HepG2 (cell line): ENCODE data around the gene MGMT. TPM values are rescaled to one million over a fixed set of nuclear protein-coding genes. Genes with fewer than 3 reads are reported as not detected.

ENCODE experiments used
- ATAC-seq: fragments of 200-7000 bp; cut with Tn5 transposase; 3 replicates; pipeline ENCODE4 v1.9.1; 2020; ENCODE audit warnings: mild to moderate bottlenecking, moderate library complexity
- BruUV-seq: library from RNA; stranded (reverse); fragments of 400-500 nt; replicated peaks from 2 replicates; lab custom pipeline; 2021; lab: Mats Ljungman, UMichigan
- CTCF ChIA-PET: fragments of 300-600 bp; formaldehyde crosslinking; extraction: SDS; loops from one replicate; lab custom pipeline; 2021; ENCODE audit warnings: low total read pairs, inconsistent platforms, low intra/inter-chr PET ratio; lab: Yijun Ruan, JAX
- POLR2A ChIA-PET: fragments of 350-600 bp; sonication (Branson Sonifier 250); formaldehyde crosslinking; loops from one replicate; lab custom pipeline; 2020; ENCODE audit warnings: antibody characterized with exemption, inconsistent platforms; lab: Yijun Ruan, JAX
- DNase-seq: peaks from one replicate; pipeline ENCODE4 v3.0.0-alpha.2; 2015; ENCODE audit warnings: low spot score
- FAIRE-seq: peaks from 3 replicates; lab custom pipeline; 2011; peaks lifted over from hg19 to GRCh38; lab: Jason Lieb, UNC
- H2AFZ ChIP-seq: one replicate; pipeline ENCODE4 v1.6.1; 2011; ENCODE audit warnings: low read length, inconsistent platforms
- H3K27ac ChIP-seq: fragments of 300-600 bp; 3 replicates; pipeline ENCODE4 v1.8.0; 2011; ENCODE audit warnings: mixed run types, mild to moderate bottlenecking, mixed read lengths, low read length, inconsistent platforms; ENCODE audit not compliant: insufficient read depth; ENCODE audit errors: extremely low read length
- H3K27me3 ChIP-seq, 2 experiments: fragments of 200-600 bp in 1 of 2; 2 replicates in 1 of 2; 3 replicates in 1 of 2; pipeline versions ENCODE4 v1.6.0 to v1.8.0; 2011; ENCODE audit warnings: low read length in 2 of 2, mild to moderate bottlenecking in 2 of 2, moderate library complexity in 2 of 2, inconsistent platforms in 1 of 2; ENCODE audit not compliant: insufficient read depth in 2 of 2, control insufficient read depth in 1 of 2
- H3K36me3 ChIP-seq, 2 experiments: fragments of 200-600 bp in 1 of 2; replicated peaks in 1 of 2; 2 replicates in 1 of 2; 3 replicates in 1 of 2; pipeline versions ENCODE4 v1.5.1 to v1.8.0; 2011; ENCODE audit warnings: low read length in 2 of 2, inconsistent platforms in 1 of 2; ENCODE audit not compliant: insufficient read depth in 2 of 2, control insufficient read depth in 1 of 2
- H3K4me1 ChIP-seq: 2 replicates; pipeline ENCODE4 v1.5.1; 2012; ENCODE audit warnings: low read length, inconsistent platforms; ENCODE audit not compliant: insufficient read depth
- H3K4me2 ChIP-seq: 2 replicates; pipeline ENCODE4 v1.6.0; 2011; ENCODE audit warnings: low read depth, low read length, inconsistent platforms
- H3K4me3 ChIP-seq, 3 experiments: fragments of 200-600 bp in 1 of 3; sonication (generic), shearing (Covaris generic) in 1 of 3; replicated peaks in 1 of 3; 2 replicates each; pipeline ENCODE4 v1.5.1; 2011 to 2016; ENCODE audit warnings: low read length in 3 of 3, inconsistent platforms in 2 of 3, low read depth in 2 of 3, mild to moderate bottlenecking in 2 of 3, control low read depth in 1 of 3, mixed read lengths in 1 of 3; ENCODE audit not compliant: insufficient read depth in 1 of 3
- H3K79me2 ChIP-seq: one replicate; pipeline ENCODE4 v1.6.1; 2011; ENCODE audit warnings: low read length, inconsistent platforms; ENCODE audit not compliant: insufficient read depth
- H3K9ac ChIP-seq: 2 replicates; pipeline ENCODE4 v1.6.0; 2011; ENCODE audit warnings: mild to moderate bottlenecking, low read depth, low read length, inconsistent platforms; ENCODE audit not compliant: insufficient read depth
- H3K9me3 ChIP-seq: 2 replicates; pipeline ENCODE4 v1.5.1; 2012; ENCODE audit warnings: mild to moderate bottlenecking, low read length
- H4K20me1 ChIP-seq: 2 replicates; pipeline ENCODE4 v1.6.0; 2011; ENCODE audit warnings: inconsistent platforms, mild to moderate bottlenecking, low read length, moderate library complexity; ENCODE audit not compliant: insufficient read depth
- ARID5B ChIP-seq: IDR thresholded peaks from 2 replicates; pipeline ENCODE4 v1.4.0; 2020; ENCODE audit warnings: mild to moderate bottlenecking, missing genetic modification reagents
- BHLHE40 ChIP-seq: IDR thresholded peaks from 2 replicates; pipeline ENCODE4 v1.6.1; 2011; ENCODE audit warnings: low read length, improper control_type of control experiment
- CREM ChIP-seq, 2 experiments: sonication (generic) in 1 of 2; formaldehyde crosslinking in 1 of 2; IDR thresholded peaks; 2 replicates each; pipeline versions ENCODE4 v1.4.0 to v1.6.1; 2016 to 2020; ENCODE audit warnings: antibody characterized with exemption in 1 of 2, mild to moderate bottlenecking in 1 of 2, missing genetic modification reagents in 1 of 2
- FOXA3 ChIP-seq: IDR thresholded peaks from 2 replicates; pipeline ENCODE4 v1.6.1; 2016; ENCODE audit warnings: missing genetic modification reagents, missing compliant biosample characterization
- FOXO1 ChIP-seq: sonication (generic); formaldehyde crosslinking; IDR thresholded peaks from 2 replicates; pipeline ENCODE4 v1.4.0; 2020; ENCODE audit warnings: missing genetic modification reagents
- POGZ ChIP-seq: sonication (generic); formaldehyde crosslinking; IDR thresholded peaks from 2 replicates; pipeline ENCODE4 v1.4.0; 2020; ENCODE audit warnings: mild to moderate bottlenecking, missing genetic modification reagents
- RARA ChIP-seq: IDR thresholded peaks from 2 replicates; pipeline ENCODE4 v1.6.1; 2016; ENCODE audit warnings: missing genetic modification reagents, missing compliant biosample characterization
- SALL1 ChIP-seq: sonication (generic); formaldehyde crosslinking; IDR thresholded peaks from 2 replicates; pipeline ENCODE4 v1.8.0; 2022; ENCODE audit warnings: mild to moderate bottlenecking, missing genetic modification reagents
- TBL1XR1 ChIP-seq: fragments of 150-350 bp; IDR thresholded peaks from 2 replicates; pipeline ENCODE4 v1.6.1; 2014; ENCODE audit warnings: borderline replicate concordance, low read length; ENCODE audit not compliant: partially characterized antibody
- TEAD3 ChIP-seq: optimal IDR thresholded peaks from 2 replicates; pipeline ENCODE3; 2016; ENCODE audit warnings: borderline replicate concordance
- TFE3 ChIP-seq: IDR thresholded peaks from 2 replicates; pipeline ENCODE4 v1.6.1; 2016
- ZNF781 ChIP-seq: sonication (generic); formaldehyde crosslinking; IDR thresholded peaks from 2 replicates; pipeline ENCODE4 v1.5.1; 2020; ENCODE audit warnings: borderline replicate concordance, mild to moderate bottlenecking, missing genetic modification reagents; ENCODE audit errors: not compliant biosample characterization
- WGBS: methylation state at CpG from one replicate; pipeline ENCODE4 v1.1.6; 2017; ENCODE audit warnings: low lambda C conversion rate; 5-methylcytosine and 5-hydroxymethylcytosine counted together
- in situ Hi-C: cut with HindIII; loops from 2 replicates; pipeline ENCODE4 v1.10.0; 2017; ENCODE audit warnings: low pct_unique_long_range_greater_than_20kb; ENCODE audit not compliant: extremely low pct_ligation_motif_present
- intact Hi-C: fragments of 100-400 bp; cut with micrococcal nuclease; formaldehyde crosslinking; loops from one replicate; pipeline ENCODE4 v1.10.0; 2022; ENCODE audit not compliant: unreplicated experiment
- polyA plus RNA-seq, 8 experiments: library from polyadenylated mRNA; depleted of rRNA in 3 of 8; stranded (reverse) in 7 of 8; unstranded in 1 of 8; fragments of >200 nt; fragmentation: Illumina TruSeq in 4 of 8; extraction: Trizol in 4 of 8; gene quantifications; 2 replicates each; pipeline versions ENCODE4 v1.2.1 to v1.2.3, GENCODE V29; 2011 to 2016; ENCODE audit warnings: low read depth in 4 of 8, missing spikeins in 1 of 8, mixed read lengths in 1 of 8; ENCODE audit not compliant: insufficient read depth in 1 of 8
- total RNA-seq, 5 experiments: library from RNA; depleted of rRNA; stranded (reverse); fragments of >200 nt; fragmentation: Illumina TruSeq; extraction: Trizol; gene quantifications; 2 replicates each; pipeline ENCODE4 v1.2.3, GENCODE V29; 2016; ENCODE audit warnings: low read depth in 1 of 5
- TF ChIP-seq, protein P1 (sequence below): sonication (generic); formaldehyde crosslinking; IDR thresholded peaks from 2 replicates; pipeline ENCODE4 v1.5.1; 2020; ENCODE audit warnings: mild to moderate bottlenecking, missing genetic modification reagents, borderline replicate concordance

The MGMT gene
- total and polyA plus RNA-seq, 2 of the 13 experiments (the other 11 are each of a cell fraction or from before 2014, with no cell fraction given) = 12.0 to 19.5 TPM

DNA sequence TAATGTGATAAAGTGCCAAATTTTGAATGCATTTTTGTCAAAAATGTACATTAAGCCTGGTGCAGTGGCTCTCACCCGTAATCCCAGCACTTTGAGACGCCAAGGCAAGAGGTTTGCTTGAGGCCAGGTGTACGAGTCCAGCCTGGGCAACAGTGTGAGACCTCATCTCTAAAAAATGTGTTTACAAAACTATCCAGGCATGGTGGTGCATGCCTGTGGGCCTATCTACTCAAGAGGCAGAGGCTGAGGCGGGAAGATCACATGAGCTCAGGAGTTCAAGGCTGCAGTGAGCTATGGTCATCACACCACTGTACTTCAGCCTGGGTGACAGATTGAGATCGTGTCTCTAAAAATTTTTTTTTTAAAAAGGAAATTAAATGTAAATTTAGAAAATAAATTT is 18.5 kb upstream of the MGMT start:
- in situ Hi-C loops (no loop called here), intact Hi-C loops (no loop called here)
- ATAC-seq (peak; percentile 76), DNase-seq (peak; percentile 72), FAIRE-seq (no peak)
- H3K79me2 ChIP-seq = no peaks in the 10 kb centered on the region
- no peak overlapping the region for H3K27ac ChIP-seq
- no peaks in the 10 kb centered on the region; a peak in 1 of 5 replicates for H3K27me3 ChIP-seq
- BruUV-seq = no TSS peak
- no peaks in the 10 kb centered on the region for H4K20me1 ChIP-seq
- no peaks in the 10 kb centered on the region for H3K36me3 ChIP-seq
- H3K4me1 ChIP-seq = peaks cover 30% of the 10 kb centered on the region
- no peak overlapping the region for H3K4me3 ChIP-seq
- ChIA-PET POLR2A (interaction anchor here (1.0 to 1.3 kb wide), 2 partner anchors 13 to 18 kb away, joined by 3 to 4 read pairs; no protein-coding TSS in a partner anchor), CTCF (no interaction called here)
- WGBS = 10% methylated on average over 5 of the region's 5 CpGs
- H3K9ac ChIP-seq = no peak overlapping the region
- 0 out of 2 replicates have a peak, but pooled peaks cover 7% of the 10 kb centered on the region for H3K9me3 ChIP-seq
- H2AFZ ChIP-seq = no peak overlapping the region
- H3K4me2 ChIP-seq = no peak overlapping the region
- TF ChIP-seq TEAD3 (CRISPR knock-in tag) = peak; percentile 68
- TF ChIP-seq ARID5B (CRISPR knock-in tag) = peak; percentile 61
- TF ChIP-seq FOXO1 (CRISPR knock-in tag) = peak; percentile 64; the same call in 1 of the 2 replicates
- TF ChIP-seq FOXA3 (CRISPR knock-in tag) = peak; percentile 24; the same call in 1 of the 2 replicates
- TF ChIP-seq, protein P1, sequence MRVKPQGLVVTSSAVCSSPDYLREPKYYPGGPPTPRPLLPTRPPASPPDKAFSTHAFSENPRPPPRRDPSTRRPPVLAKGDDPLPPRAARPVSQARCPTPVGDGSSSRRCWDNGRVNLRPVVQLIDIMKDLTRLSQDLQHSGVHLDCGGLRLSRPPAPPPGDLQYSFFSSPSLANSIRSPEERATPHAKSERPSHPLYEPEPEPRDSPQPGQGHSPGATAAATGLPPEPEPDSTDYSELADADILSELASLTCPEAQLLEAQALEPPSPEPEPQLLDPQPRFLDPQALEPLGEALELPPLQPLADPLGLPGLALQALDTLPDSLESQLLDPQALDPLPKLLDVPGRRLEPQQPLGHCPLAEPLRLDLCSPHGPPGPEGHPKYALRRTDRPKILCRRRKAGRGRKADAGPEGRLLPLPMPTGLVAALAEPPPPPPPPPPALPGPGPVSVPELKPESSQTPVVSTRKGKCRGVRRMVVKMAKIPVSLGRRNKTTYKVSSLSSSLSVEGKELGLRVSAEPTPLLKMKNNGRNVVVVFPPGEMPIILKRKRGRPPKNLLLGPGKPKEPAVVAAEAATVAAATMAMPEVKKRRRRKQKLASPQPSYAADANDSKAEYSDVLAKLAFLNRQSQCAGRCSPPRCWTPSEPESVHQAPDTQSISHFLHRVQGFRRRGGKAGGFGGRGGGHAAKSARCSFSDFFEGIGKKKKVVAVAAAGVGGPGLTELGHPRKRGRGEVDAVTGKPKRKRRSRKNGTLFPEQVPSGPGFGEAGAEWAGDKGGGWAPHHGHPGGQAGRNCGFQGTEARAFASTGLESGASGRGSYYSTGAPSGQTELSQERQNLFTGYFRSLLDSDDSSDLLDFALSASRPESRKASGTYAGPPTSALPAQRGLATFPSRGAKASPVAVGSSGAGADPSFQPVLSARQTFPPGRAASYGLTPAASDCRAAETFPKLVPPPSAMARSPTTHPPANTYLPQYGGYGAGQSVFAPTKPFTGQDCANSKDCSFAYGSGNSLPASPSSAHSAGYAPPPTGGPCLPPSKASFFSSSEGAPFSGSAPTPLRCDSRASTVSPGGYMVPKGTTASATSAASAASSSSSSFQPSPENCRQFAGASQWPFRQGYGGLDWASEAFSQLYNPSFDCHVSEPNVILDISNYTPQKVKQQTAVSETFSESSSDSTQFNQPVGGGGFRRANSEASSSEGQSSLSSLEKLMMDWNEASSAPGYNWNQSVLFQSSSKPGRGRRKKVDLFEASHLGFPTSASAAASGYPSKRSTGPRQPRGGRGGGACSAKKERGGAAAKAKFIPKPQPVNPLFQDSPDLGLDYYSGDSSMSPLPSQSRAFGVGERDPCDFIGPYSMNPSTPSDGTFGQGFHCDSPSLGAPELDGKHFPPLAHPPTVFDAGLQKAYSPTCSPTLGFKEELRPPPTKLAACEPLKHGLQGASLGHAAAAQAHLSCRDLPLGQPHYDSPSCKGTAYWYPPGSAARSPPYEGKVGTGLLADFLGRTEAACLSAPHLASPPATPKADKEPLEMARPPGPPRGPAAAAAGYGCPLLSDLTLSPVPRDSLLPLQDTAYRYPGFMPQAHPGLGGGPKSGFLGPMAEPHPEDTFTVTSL = peak; percentile 40; the same call in 1 of the 2 replicates
- TF ChIP-seq CREM (IDR thresholded peaks at IDR 0.05) = no peak
- no peak for TF ChIP-seq CREM (CRISPR knock-in tag; IDR thresholded peaks at IDR 0.05)
- TF ChIP-seq RARA (CRISPR knock-in tag) = peak; percentile 75
- TF ChIP-seq ZNF781 (CRISPR knock-in tag) = no peak
- 0 out of 2 replicates have a peak, but pooled peaks have one; percentile 37 for TF ChIP-seq BHLHE40
- no peak for TF ChIP-seq TBL1XR1
- 0 out of 2 replicates have a peak, but pooled peaks have one; percentile 31 for TF ChIP-seq TFE3 (CRISPR knock-in tag)
- peak; percentile 58 for TF ChIP-seq SALL1
- TF ChIP-seq POGZ (CRISPR knock-in tag) = peak; percentile 19; the same call in 1 of the 2 replicates
